ENCODE measurements around the gene PCSK2. TPM values are rescaled to one million over a fixed set of nuclear protein-coding genes. Genes with fewer than 3 reads are reported as not detected.

Gene PCSK2
- total RNA-seq, 6 experiments from 2014 or later = not detected

DNA sequence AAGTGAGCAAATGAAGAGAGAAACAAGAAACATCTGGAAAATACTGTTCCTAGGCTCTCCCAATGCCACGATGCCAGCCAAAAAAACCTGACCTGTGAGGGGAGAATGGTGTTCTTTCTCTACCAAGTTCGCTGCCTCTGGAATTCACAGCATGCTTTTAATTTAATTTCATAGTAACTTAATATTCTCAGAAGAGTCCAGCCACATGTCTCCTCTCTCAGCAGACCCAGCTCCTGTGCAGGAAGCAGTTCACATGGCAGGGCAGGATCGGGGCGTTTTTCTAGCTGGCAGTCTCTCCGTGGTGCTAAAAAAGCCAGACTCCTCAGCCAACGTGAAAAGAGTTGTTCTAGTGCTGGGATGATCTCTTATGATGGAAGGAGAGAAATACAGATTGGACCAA lies 246.8 kb downstream of the PCSK2 start:
- H3K4me1 Mint-ChIP-seq (ENCODE audit: low read depth) = no peaks in the 10 kb centered on the region
- DNase-seq = no peak
- H3K9me3 Mint-ChIP-seq = no peaks in the 10 kb centered on the region
- no peaks in the 10 kb centered on the region for H3K36me3 Mint-ChIP-seq (ENCODE audit: low read depth)
- TF ChIP-seq, protein P1, sequence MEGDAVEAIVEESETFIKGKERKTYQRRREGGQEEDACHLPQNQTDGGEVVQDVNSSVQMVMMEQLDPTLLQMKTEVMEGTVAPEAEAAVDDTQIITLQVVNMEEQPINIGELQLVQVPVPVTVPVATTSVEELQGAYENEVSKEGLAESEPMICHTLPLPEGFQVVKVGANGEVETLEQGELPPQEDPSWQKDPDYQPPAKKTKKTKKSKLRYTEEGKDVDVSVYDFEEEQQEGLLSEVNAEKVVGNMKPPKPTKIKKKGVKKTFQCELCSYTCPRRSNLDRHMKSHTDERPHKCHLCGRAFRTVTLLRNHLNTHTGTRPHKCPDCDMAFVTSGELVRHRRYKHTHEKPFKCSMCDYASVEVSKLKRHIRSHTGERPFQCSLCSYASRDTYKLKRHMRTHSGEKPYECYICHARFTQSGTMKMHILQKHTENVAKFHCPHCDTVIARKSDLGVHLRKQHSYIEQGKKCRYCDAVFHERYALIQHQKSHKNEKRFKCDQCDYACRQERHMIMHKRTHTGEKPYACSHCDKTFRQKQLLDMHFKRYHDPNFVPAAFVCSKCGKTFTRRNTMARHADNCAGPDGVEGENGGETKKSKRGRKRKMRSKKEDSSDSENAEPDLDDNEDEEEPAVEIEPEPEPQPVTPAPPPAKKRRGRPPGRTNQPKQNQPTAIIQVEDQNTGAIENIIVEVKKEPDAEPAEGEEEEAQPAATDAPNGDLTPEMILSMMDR (IDR thresholded peaks at IDR 0.05) = no peak
- H3K27ac Mint-ChIP-seq = no peak overlapping the region
- no peak overlapping the region for H3K4me3 Mint-ChIP-seq
- peaks cover 27% of the 10 kb centered on the region for H3K27me3 Mint-ChIP-seq (ENCODE audit: insufficient read depth)

DNA sequence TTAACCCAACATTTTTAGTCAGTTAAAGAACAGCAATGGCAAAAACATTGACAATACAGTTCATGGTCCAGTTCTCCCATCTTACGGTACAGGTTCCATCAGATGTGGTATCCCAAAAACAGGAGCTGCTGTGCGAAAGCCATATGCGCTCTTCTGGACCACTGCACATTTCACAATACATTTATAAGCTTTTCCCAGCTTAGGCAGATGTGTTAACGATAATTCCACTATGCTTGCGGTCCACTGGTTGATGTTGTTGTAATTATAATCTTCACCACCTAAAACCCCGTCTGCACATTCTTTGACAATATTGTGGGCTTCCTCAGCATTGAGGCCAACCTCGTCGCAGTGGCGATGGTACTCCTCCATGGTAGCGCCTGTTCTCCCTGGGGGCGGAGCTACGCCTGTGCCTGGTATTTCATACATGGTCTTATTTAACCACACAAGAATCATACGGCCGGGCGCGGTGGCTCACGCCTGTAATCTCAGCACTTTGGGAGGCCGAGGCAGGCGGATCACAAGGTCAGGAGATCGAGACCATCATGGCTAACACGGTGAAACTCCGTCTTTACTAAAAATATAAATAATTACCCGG lies 252.3 kb downstream of the PCSK2 start:
- H3K27ac Mint-ChIP-seq = no peak overlapping the region
- no peaks in the 10 kb centered on the region for H3K4me1 Mint-ChIP-seq (ENCODE audit: low read depth)

DNA sequence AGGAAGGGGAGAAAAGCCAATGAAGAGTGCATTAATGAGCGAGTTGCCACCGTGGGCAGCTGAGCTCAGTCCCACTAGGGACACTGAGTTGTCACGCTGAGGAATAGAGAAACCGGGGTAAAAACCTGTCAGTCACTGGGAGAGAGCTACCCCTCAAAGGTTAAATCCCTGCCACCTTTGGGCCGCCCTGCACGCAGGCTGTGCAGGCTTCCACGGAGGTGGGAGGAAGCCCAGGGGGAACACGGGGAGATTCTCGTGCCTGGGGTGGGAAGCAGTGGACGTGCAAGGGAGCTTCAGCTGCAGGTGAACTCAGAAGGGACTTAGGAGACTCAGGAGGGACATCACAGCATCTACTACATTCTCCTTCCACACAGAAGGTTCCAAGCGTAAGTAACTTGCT lies 253.9 kb downstream of the PCSK2 start:
- Mint-ChIP-seq H3K4me1 (ENCODE audit: low read depth) (no peaks in the 10 kb centered on the region), H3K27ac (no peak overlapping the region), H3K36me3 (ENCODE audit: low read depth) (no peaks in the 10 kb centered on the region), H3K4me3 (no peak overlapping the region), H3K27me3 (ENCODE audit: insufficient read depth) (peaks cover 2% of the 10 kb centered on the region), H3K9me3 (no peaks in the 10 kb centered on the region)
- TF ChIP-seq, protein P1 (IDR thresholded peaks at IDR 0.05) = no peak
- no peak for DNase-seq

More for the DNA sequence above, 252.3 kb downstream of the PCSK2 start:
- no peaks in the 10 kb centered on the region for H3K36me3 Mint-ChIP-seq (ENCODE audit: low read depth)
- peaks cover 12% of the 10 kb centered on the region for H3K27me3 Mint-ChIP-seq (ENCODE audit: insufficient read depth)
- no peak for DNase-seq
- TF ChIP-seq, protein P1 (IDR thresholded peaks at IDR 0.05) = no peak
- H3K4me3 Mint-ChIP-seq = no peak overlapping the region
- no peaks in the 10 kb centered on the region for H3K9me3 Mint-ChIP-seq

DNA sequence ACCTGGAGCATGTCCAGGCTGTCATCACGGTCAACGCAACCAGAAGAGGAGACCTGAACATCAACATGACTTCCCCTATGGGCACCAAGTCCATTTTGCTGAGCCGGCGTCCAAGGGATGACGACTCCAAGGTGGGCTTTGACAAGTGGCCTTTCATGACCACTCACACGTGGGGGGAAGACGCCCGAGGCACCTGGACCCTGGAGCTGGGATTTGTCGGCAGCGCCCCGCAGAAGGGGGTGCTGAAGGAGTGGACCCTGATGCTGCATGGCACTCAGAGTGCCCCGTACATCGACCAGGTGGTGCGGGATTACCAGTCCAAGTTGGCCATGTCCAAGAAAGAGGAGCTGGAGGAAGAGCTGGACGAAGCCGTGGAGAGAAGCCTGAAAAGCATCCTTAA lies 254.8 kb downstream of the PCSK2 start:
- TF ChIP-seq, protein P1 (IDR thresholded peaks at IDR 0.05) = no peak

DNA sequence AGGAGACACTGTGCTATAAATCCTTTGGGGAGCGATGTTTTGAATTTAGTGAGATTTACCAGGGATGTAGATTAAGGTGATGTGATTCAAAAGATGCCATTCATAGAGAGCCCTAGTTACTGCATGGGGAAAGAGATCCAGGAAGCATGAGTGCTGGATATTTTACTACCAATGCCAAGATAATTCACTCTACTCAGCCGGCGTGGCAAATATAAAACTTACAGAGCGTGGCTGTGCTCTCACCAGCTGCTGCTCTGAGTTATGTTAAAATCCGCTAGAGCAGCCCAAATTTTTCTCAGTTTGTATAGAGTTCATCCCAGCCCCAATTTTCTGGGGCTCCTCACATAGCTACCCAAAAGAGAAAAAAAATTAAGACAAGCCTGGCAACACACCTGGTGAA lies 255.7 kb downstream of the PCSK2 start:
- Mint-ChIP-seq H3K27ac (no peak overlapping the region), H3K9me3 (no peaks in the 10 kb centered on the region), H3K27me3 (ENCODE audit: insufficient read depth) (peaks cover 8% of the 10 kb centered on the region), H3K4me3 (no peak overlapping the region), H3K4me1 (ENCODE audit: low read depth) (no peaks in the 10 kb centered on the region), H3K36me3 (ENCODE audit: low read depth) (no peaks in the 10 kb centered on the region)
- TF ChIP-seq, protein P1 (IDR thresholded peaks at IDR 0.05) = no peak
- DNase-seq = no peak

More for the DNA sequence above, 254.8 kb downstream of the PCSK2 start:
- Mint-ChIP-seq H3K4me1 (ENCODE audit: low read depth) (no peaks in the 10 kb centered on the region), H3K27me3 (ENCODE audit: insufficient read depth) (peaks cover 8% of the 10 kb centered on the region), H3K36me3 (ENCODE audit: low read depth) (no peaks in the 10 kb centered on the region), H3K9me3 (no peaks in the 10 kb centered on the region), H3K4me3 (no peak overlapping the region), H3K27ac (no peak overlapping the region)
- DNase-seq = no peak

All from HFFc6 (cell line).